ENCODE results near the gene KCNIP1.

- TF ChIP-seq POLR2A (IDR thresholded peaks at IDR 0.05), result no peak
- no peak for TF ChIP-seq CTCF (IDR thresholded peaks at IDR 0.05)
Measured at GRCh38 chr5:170541146-170541769, 37.4 kb downstream of the KCNIP1 start.

Measured in gastroesophageal sphincter (tissue), 3 donors.